Frontal cortex (tissue), 4 donors: ENCODE measurements around the gene ADSS1. TPM values are rescaled to one million over a fixed set of nuclear protein-coding genes. Genes with fewer than 3 reads are reported as not detected.

Source experiments
- DNase-seq, 2 donors: peaks; one replicate each; pipeline ENCODE4 v3.0.0; 2012; ENCODE audit warnings: low spot score in 2 of 2
- FAIRE-seq: peaks from 2 replicates; lab custom pipeline; 2012; peaks lifted over from hg19 to GRCh38; lab: Jason Lieb, UNC
- total RNA-seq: library from RNA; depleted of rRNA; stranded (reverse); fragments of >200 nt; gene quantifications from one replicate; pipeline ENCODE4 v1.2.3, GENCODE V29; 2014
- donor health status: control.
- donor health status: control.
- donor health status: control.

The ADSS1 gene
- total RNA-seq, 1 donor from 2014 or later, result 1.6 TPM

GRCh38 chr14:104786091-104786586 lies 62.1 kb downstream of the ADSS1 start:
- DNase-seq, result no peak

GRCh38 chr14:104786726-104787675 lies 63.0 kb downstream of the ADSS1 start:
- no peak for FAIRE-seq
- DNase-seq, result no peak

More at GRCh38 chr14:104786091-104786586, 62.1 kb downstream of the ADSS1 start:
- FAIRE-seq, result no peak

GRCh38 chr14:104787736-104788135 lies 63.7 kb downstream of the ADSS1 start:
- no peak for FAIRE-seq
- no peak for DNase-seq

GRCh38 chr14:104788161-104788818 lies 64.3 kb downstream of the ADSS1 start:
- DNase-seq (no peak), FAIRE-seq (no peak)

- no peak for DNase-seq
- no peak for FAIRE-seq
Observed at GRCh38 chr14:104788873-104789663, 65.0 kb downstream of the ADSS1 start.

- no peak for DNase-seq
- FAIRE-seq, result no peak
Observed at GRCh38 chr14:104789752-104790743, 66.0 kb downstream of the ADSS1 start.

GRCh38 chr14:104791425-104791824 lies 67.4 kb downstream of the ADSS1 start:
- DNase-seq (no peak), FAIRE-seq (no peak)

- no peak for DNase-seq
Observed at GRCh38 chr14:104792101-104792884, 68.3 kb downstream of the ADSS1 start.

GRCh38 chr14:104792945-104793702 lies 69.1 kb downstream of the ADSS1 start:
- FAIRE-seq, result no peak
- DNase-seq, result no peak

More at GRCh38 chr14:104792101-104792884, 68.3 kb downstream of the ADSS1 start:
- no peak for FAIRE-seq

GRCh38 chr14:104793703-104793959 lies 69.6 kb downstream of the ADSS1 start:
- no peak for DNase-seq
- no peak for FAIRE-seq

GRCh38 chr14:104794099-104794498 lies 70.1 kb downstream of the ADSS1 start:
- DNase-seq, result peak in 1 of 2 donors; percentile 62
- FAIRE-seq, result no peak

- DNase-seq (peak in 1 of 2 donors; percentile 64), FAIRE-seq (no peak)
Observed at GRCh38 chr14:104794631-104794992, 70.6 kb downstream of the ADSS1 start.

GRCh38 chr14:104794993-104795780 lies 71.2 kb downstream of the ADSS1 start, which contains the start of gene AKT1:
Gene AKT1, minus strand, starts transcription at chr14:104795748. Its CDS starts 3,105 bp downstream, at chr14:104792643.
- FAIRE-seq (no peak), DNase-seq (peak in 1 of 2 donors; percentile 68)

- DNase-seq (peak; percentile 94), FAIRE-seq (no peak)
Observed at GRCh38 chr14:104795781-104796686, 72.0 kb downstream of the ADSS1 start.

- FAIRE-seq (no peak), DNase-seq (no peak)
Observed at GRCh38 chr14:104796687-104797081, 72.7 kb downstream of the ADSS1 start.
